NOMO-1 treated with dmso at 0.1 percent for 144 hours (cell line): ENCODE results near the gene FOLR3.
"Not testable (repeated sequence)": the region's sequence is repeated elsewhere in the genome, so short reads cannot be mapped to it uniquely, and the experiment has no call there.

Source experiments
- DNase-seq: peaks from one replicate; lab custom pipeline; 2025; ENCODE audit not compliant: unreplicated experiment; lab: John Stamatoyannopoulos, UW

Gene FOLR3

GRCh38 chr11:72123117-72123653 lies 12.3 kb upstream of the FOLR3 start:
- no peak for DNase-seq

DNA sequence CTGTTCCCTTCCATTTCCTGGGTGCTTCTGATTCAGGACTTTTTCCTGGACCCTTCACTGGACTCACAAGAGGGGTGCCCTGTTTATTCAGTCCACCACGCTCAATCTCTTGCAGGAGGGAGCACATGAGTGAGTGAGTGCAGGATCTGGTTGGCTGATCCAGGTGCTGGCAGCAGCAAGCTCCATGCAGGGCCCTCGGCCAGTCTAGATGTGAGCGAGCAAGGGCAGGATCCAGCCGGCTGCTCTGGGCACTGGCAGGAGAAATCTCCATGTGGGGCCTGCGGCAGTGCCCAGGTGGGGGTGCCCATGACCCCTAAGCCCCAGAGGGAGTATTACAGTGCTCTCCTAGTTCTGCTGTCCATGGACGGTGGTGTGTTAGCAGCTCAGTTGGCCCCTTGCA lies 11.5 kb upstream of the FOLR3 start:
- DNase-seq: no peak

GRCh38 chr11:72125956-72126355 lies 9.6 kb upstream of the FOLR3 start:
- no peak for DNase-seq

DNA sequence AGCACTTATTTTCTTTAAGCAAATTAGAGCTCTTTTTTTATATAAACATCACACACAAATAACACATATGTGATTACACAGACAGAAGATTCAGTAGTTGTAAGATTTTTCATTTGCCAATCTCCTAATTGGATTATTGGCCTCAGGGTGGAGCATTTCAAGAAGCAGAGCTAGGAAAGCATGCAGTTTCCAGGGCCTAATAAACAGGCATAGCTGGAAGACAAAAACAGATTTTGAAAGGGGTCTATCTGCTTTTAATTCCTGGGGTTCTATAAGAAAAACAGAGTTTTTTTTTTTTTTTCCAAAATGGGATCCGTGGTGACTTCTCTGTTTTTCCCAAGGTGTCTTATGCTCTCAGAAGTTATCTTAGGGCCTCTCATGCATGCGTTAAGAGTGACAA lies 7.6 kb upstream of the FOLR3 start:
- DNase-seq: no peak

DNA sequence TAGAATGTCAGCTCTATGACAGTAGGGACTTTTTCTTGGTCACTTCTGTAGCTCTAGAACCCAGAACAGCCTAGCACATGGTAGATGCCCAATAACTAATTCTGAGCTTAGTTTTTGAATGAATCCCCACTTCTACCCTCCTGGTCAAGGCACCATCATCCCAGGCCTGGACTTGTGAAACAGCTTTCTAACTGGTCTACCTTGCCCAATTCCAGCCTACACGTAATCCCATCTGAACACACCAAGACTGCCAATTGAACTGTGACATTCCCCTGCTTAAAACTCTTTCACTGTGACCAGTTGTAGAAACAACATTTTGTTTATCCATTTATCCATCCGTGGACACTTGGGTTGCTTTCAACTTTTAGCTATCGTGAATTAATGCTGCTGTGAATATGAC lies 6.1 kb upstream of the FOLR3 start:
- no peak for DNase-seq

GRCh38 chr11:72132646-72133045 lies 2.9 kb upstream of the FOLR3 start:
- no peak for DNase-seq

GRCh38 chr11:72135891-72136683 lies 562 bp downstream of the FOLR3 start:
- DNase-seq: no peak

GRCh38 chr11:72136684-72137262 lies 1.2 kb downstream of the FOLR3 start:
- DNase-seq: no peak

- no peak for DNase-seq
Measured at GRCh38 chr11:72138821-72139390, 3.4 kb downstream of the FOLR3 start.

DNA sequence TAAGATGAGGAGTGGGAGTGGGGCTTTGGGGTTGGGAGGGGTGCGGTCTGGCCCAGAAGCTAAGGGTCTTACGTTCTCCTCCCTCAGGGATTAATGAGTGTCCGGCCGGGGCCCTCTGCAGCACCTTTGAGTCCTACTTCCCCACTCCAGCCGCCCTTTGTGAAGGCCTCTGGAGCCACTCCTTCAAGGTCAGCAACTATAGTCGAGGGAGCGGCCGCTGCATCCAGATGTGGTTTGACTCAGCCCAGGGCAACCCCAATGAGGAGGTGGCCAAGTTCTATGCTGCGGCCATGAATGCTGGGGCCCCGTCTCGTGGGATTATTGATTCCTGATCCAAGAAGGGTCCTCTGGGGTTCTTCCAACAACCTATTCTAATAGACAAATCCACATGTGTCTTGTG lies 4.0 kb downstream of the FOLR3 start:
- no peak for DNase-seq

- DNase-seq: no peak
Measured at GRCh38 chr11:72140661-72141060, 5.1 kb downstream of the FOLR3 start.

GRCh38 chr11:72141066-72141465 lies 5.5 kb downstream of the FOLR3 start:
- DNase-seq: no peak

DNA sequence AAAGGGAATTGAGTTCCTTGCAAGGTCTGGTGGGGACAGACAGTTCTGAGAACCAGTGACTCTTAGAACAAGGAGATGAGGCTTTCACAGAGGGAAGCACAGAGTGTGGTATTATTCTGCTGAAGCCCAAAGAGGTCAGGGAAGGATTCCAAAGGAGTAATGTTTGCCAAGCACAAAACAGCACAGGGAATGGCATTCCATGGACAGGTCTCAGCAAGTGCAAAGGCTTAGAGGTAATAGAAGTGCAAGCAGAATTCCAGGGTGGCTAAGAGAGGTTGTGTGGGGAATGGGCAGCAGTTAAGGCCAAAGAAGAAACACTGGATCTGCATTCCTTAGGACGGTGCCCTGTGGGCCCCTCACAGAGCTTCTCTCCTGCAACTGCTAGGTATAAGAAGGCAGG lies 6.6 kb downstream of the FOLR3 start:
- not testable (repeated sequence) for DNase-seq

- DNase-seq: not testable (repeated sequence)
Measured at GRCh38 chr11:72142543-72142942, 7.0 kb downstream of the FOLR3 start.

DNA sequence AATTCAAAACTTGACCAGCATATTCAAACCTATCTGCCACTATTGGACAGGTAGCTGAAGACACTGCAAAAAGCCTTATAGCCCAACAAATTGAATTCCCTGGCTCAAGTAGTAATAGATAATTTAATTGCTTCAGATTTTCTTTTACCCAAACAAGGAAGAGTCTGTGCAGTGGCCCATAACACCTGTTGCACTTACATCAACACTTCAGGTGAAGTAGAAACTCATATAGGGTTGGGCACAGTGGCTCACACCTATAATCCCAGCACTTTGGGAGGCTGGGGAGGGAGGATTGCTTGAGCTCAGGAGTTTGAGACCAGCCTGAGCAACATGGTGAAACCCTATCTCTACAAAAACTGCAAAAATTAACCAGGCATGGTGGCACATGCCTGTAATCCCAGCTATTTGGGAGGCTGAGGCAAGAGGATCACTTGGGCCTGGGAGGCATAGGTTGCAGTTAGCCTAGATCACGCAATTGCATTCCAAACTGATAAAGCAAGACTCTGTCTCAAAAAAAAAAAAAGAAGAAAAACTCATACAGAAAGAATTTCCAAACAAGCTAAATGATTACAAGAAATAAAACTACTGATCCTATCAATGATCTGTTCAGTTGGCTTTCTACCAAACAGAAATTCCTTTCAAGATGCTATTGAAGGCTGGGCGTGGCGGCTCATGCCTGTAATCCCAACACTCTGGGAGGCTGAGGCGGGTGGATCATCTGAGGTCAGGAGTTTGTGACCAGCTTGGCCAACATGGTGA lies 9.5 kb downstream of the FOLR3 start:
- DNase-seq: no peak

DNA sequence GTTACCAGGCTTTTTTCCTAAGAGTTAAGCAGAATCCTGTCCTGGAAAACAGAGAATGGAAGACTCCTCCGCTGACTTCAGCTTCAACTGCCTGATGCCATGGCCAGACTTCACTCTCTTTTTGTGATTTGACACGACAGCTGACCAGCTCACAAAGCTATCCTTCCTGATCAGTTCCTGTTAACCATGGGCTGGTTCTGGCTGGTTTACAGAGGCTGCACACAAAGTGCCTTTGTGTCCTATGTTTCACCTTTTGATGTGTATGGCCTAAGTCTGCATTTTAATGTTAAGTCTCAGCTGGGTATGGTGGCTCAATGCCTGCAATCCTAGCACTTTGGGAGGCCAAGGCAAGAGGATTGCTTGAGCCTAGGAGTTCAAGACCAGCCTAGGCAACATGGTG lies 11.1 kb downstream of the FOLR3 start:
- DNase-seq: no peak

DNA sequence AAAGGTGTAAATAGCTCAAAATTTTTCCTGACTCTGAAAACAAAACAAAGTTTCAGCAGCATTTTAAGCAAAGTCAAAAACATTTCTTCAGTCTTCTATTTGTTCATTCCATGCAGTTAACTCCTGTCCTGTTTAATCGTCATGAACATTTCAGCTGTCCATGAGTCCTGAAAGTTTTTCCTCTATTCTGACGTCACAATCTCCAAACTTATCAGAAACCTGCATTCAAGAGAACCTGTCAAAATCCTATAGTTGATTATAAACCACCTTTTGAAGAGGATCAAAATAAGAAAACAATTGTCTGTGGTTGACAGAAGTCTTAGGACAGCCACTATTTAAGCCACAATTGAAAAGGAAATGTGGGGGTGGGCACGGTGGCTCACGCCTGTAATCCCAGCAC lies 15.4 kb downstream of the FOLR3 start:
- no peak for DNase-seq

GRCh38 chr11:72153874-72154273 lies 18.3 kb downstream of the FOLR3 start:
- not testable (repeated sequence) for DNase-seq

DNA sequence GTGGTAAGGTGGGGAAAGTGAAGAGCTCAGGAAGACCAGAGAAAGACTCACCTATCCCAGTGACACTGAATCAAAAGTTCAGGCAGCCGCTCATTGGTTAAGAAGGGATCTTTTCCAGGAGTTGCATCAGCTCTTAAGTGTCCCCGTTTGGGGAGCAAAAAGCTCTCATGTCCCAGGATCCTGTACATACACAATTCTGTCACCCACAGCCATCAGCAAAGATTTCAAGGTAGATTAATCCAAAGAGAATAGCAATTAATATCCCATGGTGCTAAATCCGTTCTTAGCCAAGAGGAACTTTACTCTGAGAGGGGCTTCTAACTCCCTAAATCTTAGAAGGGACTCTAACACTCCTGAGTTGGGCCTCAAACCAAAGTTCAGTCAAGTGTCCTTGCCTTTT lies 19.3 kb downstream of the FOLR3 start:
- DNase-seq: no peak

DNA sequence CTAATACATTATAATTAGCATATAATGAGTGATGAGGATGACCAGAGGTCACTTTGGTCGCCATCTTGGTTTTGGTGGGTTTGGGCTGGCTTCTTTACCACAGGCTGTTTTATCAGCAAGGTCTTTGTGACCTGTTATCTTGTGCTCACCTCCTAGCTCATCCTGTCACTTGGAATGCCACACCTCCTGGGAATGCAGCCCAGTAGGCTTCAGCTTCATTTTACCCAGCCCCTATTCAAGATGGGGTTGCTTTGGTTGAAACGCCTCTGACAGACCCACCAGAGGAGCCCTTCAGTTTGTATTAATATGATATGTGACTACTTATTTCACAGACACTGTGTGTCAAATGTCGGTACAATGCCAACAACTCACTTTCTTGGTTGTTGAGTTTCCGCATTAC lies 20.2 kb downstream of the FOLR3 start:
- no peak for DNase-seq

DNA sequence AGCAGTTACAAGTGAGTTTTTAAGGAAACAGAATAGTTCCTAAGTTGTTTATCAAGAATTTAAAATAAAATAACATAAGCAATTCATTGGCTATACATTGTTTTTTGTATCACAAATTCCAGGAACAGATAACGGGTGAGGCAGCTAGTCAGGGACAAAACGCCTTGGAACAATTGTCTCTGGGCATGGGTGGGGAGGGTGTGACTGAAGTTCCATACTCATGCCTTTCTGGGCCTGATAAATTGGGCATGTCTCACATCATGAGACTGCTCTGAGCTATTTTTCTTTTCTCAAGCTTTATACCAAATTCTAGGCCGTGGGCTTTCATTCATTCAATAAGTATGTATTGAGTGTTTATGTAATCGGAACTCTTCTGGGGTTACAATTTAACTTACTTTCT lies 21.6 kb downstream of the FOLR3 start:
- DNase-seq: no peak

DNA sequence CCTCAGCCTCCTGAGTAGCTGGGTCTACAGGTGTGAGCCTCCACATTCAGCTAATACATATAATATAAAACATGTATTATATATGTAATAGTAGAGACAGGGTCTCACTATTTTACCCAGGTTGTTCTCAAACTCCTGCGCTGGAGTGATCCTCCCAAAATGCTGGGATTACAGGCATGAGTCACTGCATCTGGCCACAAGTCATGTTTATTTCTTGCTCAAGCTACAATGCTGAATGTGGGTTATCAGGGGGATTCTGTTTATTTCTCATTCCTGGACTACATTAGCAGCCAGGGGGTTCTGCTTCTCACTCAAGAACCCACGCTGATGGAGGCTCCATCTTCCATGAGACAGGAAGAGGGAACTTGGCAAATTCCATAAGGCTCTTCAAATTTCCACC lies 24.8 kb downstream of the FOLR3 start:
- DNase-seq: no peak
